Ramos (cell line): ENCODE data around the gene CHMP3.

ENCODE experiments used
- in situ Hi-C: fragments of 300-500 bp; cut with MboI; formaldehyde crosslinking; loops from one replicate; pipeline ENCODE4 v1.14.3; 2022; ENCODE audit warnings: low sequenced_read_pairs; ENCODE audit not compliant: unreplicated experiment

The CHMP3 gene

DNA sequence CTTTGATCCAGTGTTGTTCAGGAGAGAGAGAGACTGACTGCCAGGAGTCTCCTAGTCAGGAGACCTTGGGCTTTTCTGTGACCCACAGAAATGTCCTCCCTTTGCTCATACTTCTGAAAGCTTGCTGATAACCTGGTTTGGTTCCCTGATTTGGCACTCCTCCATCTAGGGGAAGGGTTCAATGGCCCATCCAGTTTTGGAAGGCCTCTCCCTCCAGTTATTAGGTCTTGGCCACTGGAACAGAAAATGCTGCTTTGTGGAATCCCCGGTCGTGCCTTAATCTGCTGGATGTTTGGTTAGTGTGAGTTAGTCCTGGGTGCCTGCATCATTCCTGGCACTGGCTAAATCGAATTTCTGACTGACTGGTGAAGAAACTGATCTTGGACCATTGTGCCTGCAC, 86.3 kb downstream of the CHMP3 start:
- in situ Hi-C loops: no loop called here

DNA sequence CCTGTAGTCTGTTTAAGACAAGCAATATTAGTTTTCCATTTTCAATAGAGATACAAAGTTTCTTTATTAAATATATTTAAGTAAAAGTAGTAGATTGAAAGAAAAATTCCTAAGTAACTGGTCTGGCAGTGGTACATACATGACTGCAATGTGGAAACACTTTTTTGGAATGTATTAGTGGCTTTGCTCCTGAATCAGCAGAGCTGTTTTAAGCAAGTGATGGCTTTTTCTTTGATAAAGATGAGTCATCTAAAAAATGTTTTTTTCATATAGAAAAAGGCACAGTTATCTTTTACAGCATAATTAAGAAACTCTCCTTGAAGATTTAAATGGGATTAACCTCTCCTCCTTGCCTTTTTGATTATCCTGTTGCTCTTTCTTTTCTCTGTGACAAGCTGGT, 87.2 kb downstream of the CHMP3 start:
- in situ Hi-C loops: no loop called here

DNA sequence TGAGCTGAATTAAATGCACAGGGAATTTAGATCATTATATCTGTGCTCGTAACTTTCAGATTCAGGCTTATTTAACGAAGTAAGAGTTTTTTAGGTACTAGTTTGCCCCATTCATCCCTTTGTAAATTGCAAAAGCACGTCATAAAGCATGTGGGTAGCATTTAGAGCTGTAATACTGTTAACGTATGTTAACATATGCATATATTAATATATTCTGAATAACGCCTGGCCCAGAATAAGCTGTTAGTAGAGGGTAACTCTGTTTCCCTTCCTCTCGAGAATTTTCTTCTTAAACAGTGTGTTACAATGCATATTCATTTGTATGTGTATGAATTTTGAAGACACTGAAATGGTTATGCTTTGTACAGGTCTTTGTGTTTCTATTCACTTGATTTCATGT, 91.6 kb downstream of the CHMP3 start:
- in situ Hi-C loops: no loop called here

- in situ Hi-C loops: no loop called here
These were observed 92.4 kb downstream of the CHMP3 start for GRCh38 chr2:86470890-86471289.

GRCh38 chr2:86468162-86469033, 94.8 kb downstream of the CHMP3 start:
- in situ Hi-C loops: no loop called here

DNA sequence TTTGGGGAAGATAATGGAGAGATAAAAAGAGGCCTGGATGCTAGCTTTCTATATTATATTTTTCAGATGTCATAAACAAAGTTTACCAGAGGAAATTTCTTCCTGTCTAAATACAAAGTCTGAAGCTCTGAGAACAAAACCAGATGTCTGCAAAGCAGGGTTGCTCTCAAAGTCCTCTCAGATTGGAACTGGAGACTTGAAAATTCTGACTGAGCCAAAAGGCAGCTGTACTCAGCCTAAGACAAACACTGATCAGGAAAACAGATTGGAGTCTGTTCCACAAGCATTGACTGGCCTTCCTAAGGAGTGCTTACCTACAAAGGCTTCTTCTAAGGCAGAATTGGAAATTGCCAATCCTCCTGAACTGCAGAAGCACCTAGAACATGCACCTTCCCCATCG, 96.9 kb downstream of the CHMP3 start:
- in situ Hi-C loops: no loop called here

GRCh38 chr2:86464652-86465051, 98.6 kb downstream of the CHMP3 start:
- in situ Hi-C loops: no loop called here

- in situ Hi-C loops: no loop called here
These were observed 102.0 kb downstream of the CHMP3 start for GRCh38 chr2:86461042-86461743.

GRCh38 chr2:86455181-86455580, 108.1 kb downstream of the CHMP3 start:
- in situ Hi-C loops: no loop called here

DNA sequence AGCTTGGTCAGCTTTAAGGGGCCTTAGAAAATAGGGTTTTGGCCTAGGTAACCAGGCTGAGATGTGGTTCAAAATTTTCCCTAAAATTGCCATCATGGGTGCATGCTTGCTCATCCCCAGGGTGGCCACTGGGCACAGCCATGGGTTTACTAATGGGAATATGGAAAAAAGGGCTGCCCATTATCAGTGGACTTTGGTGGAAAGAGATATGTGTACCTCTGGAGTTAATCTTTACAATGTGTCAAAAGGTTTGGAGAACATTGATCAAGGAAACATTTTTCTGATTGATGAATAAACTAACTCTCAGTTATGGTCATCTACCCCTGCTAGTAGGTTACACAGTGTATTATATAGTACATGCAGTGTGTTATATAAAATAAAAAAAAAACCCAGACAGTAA, 109.0 kb downstream of the CHMP3 start:
- in situ Hi-C loops: no loop called here

DNA sequence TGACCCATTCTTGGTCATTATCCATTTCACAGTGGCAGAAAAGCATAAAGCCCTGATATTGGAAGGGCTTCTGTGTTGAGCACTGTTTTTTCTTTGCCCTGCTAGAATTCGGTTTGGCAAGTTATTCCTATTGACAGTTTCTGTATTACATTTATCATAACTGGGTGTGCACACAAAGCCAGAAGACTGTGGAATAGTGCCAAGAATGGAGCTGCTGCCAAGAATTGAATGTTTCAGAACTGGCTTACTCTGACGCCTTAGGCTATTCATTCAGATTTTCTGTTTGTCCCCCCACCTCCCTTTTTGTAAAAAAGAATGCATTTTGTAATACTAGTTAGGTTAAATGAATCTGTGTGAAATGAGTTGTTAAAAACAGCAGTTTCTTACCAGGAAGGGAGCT, 109.4 kb downstream of the CHMP3 start:
- in situ Hi-C loops: no loop called here
